Keratinocyte (primary cell): ENCODE data around the gene SLC27A2. TPM values are rescaled to one million over a fixed set of nuclear protein-coding genes. Genes with fewer than 3 reads are reported as not detected.

Experiments used
- DNase-seq: peaks from one replicate; pipeline ENCODE4 v3.0.0-alpha.2; 2011; ENCODE audit warnings: low read depth, missing footprints, low spot score
- FAIRE-seq: peaks from 2 replicates; lab custom pipeline; 2011; peaks lifted over from hg19 to GRCh38; lab: Jason Lieb, UNC
- H2AFZ ChIP-seq: 2 replicates; pipeline ENCODE4 v1.6.0; 2012; ENCODE audit warnings: low read length, control low read depth, inconsistent platforms; ENCODE audit not compliant: control insufficient read depth
- H3K27ac ChIP-seq: 2 replicates; pipeline ENCODE4 v1.5.1; 2011; ENCODE audit warnings: low read length; ENCODE audit not compliant: control insufficient read depth, insufficient read depth
- H3K27me3 ChIP-seq: 3 replicates; pipeline ENCODE4 v1.6.0; 2011; ENCODE audit warnings: low read length; ENCODE audit not compliant: control insufficient read depth, insufficient read depth; ENCODE audit errors: extremely low read depth
- H3K36me3 ChIP-seq, 2 experiments: 2 replicates in 1 of 2; 3 replicates in 1 of 2; pipeline ENCODE4 v1.5.1; 2011; ENCODE audit warnings: low read length in 2 of 2, mild to moderate bottlenecking in 1 of 2; ENCODE audit not compliant: control insufficient read depth in 2 of 2, insufficient read depth in 2 of 2; ENCODE audit errors: extremely low read depth in 1 of 2
- H3K4me1 ChIP-seq: 3 replicates; pipeline ENCODE4 v1.5.1; 2011; ENCODE audit warnings: low read length; ENCODE audit not compliant: control insufficient read depth, insufficient read depth; ENCODE audit errors: extremely low read depth
- H3K4me2 ChIP-seq: 3 replicates; pipeline ENCODE4 v1.6.0; 2011; ENCODE audit warnings: low read depth, low read length; ENCODE audit not compliant: control insufficient read depth, insufficient read depth; ENCODE audit errors: extremely low read depth
- H3K4me3 ChIP-seq, 3 experiments: fragments of 200-600 bp in 1 of 3; sonication (generic) in 1 of 3; 2 replicates in 2 of 3; 3 replicates in 1 of 3; pipeline ENCODE4 v1.5.1; 2011 to 2016; ENCODE audit warnings: low read length in 3 of 3, mild to moderate bottlenecking in 3 of 3, control low read depth in 2 of 3, inconsistent platforms in 1 of 3, low read depth in 1 of 3, mixed read lengths in 1 of 3, mixed run types in 1 of 3, moderate library complexity in 1 of 3; ENCODE audit not compliant: control insufficient read depth in 2 of 3, insufficient read depth in 2 of 3; ENCODE audit errors: extremely low read depth in 1 of 3
- H3K79me2 ChIP-seq: 2 replicates; pipeline ENCODE4 v1.6.0; 2012; ENCODE audit warnings: low read length; ENCODE audit not compliant: control insufficient read depth, insufficient read depth
- H3K9ac ChIP-seq: 3 replicates; pipeline ENCODE4 v1.6.0; 2011; ENCODE audit warnings: low read length; ENCODE audit not compliant: control insufficient read depth, insufficient read depth; ENCODE audit errors: extremely low read depth
- H3K9me1 ChIP-seq: 3 replicates; pipeline ENCODE4 v1.6.0; 2011; ENCODE audit warnings: low read length; ENCODE audit not compliant: control insufficient read depth, insufficient read depth; ENCODE audit errors: extremely low read depth
- H3K9me3 ChIP-seq: 2 replicates; pipeline ENCODE4 v1.5.1; 2012; ENCODE audit warnings: low read depth, low read length; ENCODE audit not compliant: control insufficient read depth
- H4K20me1 ChIP-seq: 3 replicates; pipeline ENCODE4 v1.6.0; 2011; ENCODE audit warnings: low read length; ENCODE audit not compliant: control insufficient read depth, insufficient read depth; ENCODE audit errors: extremely low read depth
- CTCF ChIP-seq, 3 experiments: IDR thresholded peaks in 1 of 3; conservative IDR thresholded peaks in 1 of 3; optimal IDR thresholded peaks in 1 of 3; 2 replicates in 2 of 3; 3 replicates in 1 of 3; pipeline versions ENCODE3 to v1.5.1; 2011; ENCODE audit warnings: low read length in 3 of 3, mild to moderate bottlenecking in 3 of 3, moderate library complexity in 2 of 3, control low read depth in 1 of 3, inconsistent platforms in 1 of 3; ENCODE audit not compliant: insufficient read depth in 2 of 3; ENCODE audit errors: extremely low read depth in 1 of 3
- EZH2 ChIP-seq: IDR thresholded peaks from one replicate; pipeline ENCODE4 v1.6.1; 2012; ENCODE audit warnings: inconsistent platforms, mild to moderate bottlenecking, low read length, moderate library complexity
- dilution Hi-C: fragments of 300-500 bp; cut with MboI; formaldehyde crosslinking; loops from one replicate; pipeline ENCODE4 v1.7.0; 2020; ENCODE audit warnings: low sequenced_read_pairs; ENCODE audit not compliant: extremely low pct_ligation_motif_present
- polyA plus RNA-seq, 5 experiments: library from polyadenylated mRNA; depleted of rRNA in 3 of 5; stranded (reverse) in 3 of 5; stranded (forward) in 1 of 5; unstranded in 1 of 5; fragments of >200 nt; gene quantifications; 1 replicate in 1 of 5; 2 replicates in 3 of 5; 3 replicates in 1 of 5; pipeline versions ENCODE4 v1.2.1 to v1.2.3, GENCODE V29; 2011 to 2012; ENCODE audit warnings: missing spikeins in 2 of 5, low read depth in 1 of 5, low replicate concordance in 1 of 5

The SLC27A2 gene
- polyA plus RNA-seq, 1 donor (not counting 4 experiments of a cell fraction or from before 2014, with no cell fraction given), result 0.34 TPM

DNA sequence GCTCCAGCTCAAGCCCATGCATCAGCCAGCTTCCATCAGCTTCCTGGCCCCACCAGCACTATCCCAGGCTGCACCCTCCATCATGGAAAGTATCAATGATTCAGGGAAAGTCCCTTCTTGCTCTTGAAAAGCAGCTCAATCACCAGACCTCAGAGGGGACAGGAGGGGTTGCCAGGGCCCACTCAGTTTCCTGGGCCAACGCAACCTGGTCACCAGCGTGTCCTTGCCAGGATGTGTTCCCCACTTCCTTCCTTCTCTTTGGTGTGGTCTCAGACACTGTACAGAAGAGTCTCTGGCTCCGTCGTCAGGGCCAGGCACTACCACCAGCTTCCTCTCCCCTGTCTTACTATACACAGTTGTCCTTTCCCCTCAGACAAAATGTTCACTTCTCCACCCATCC, 80.5 kb downstream of the SLC27A2 start:
- H3K36me3 ChIP-seq, result no peaks in the 10 kb centered on the region
- no peaks in the 10 kb centered on the region for H4K20me1 ChIP-seq
- H3K79me2 ChIP-seq, result no peaks in the 10 kb centered on the region
- no peaks in the 10 kb centered on the region for H3K27me3 ChIP-seq
- no peak overlapping the region for H2AFZ ChIP-seq
- no peak overlapping the region for H3K27ac ChIP-seq
- H3K9ac ChIP-seq, result no peak overlapping the region
- H3K9me1 ChIP-seq, result no peaks in the 10 kb centered on the region
- dilution Hi-C loops, result no loop called here
- no peak for FAIRE-seq
- H3K4me1 ChIP-seq, result peaks cover under 1% of the 10 kb centered on the region
- TF ChIP-seq EZH2 (no peak), CTCF (optimal IDR thresholded peaks at IDR 0.05 in 1 of 3, IDR thresholded peaks at IDR 0.05 in 1 of 3, conservative IDR thresholded peaks at IDR 0.05 in 1 of 3; ENCODE audit: extremely low read depth in 1 of 3, insufficient read depth in 2 of 3, low read length in 3 of 3) (no peak)
- H3K4me2 ChIP-seq, result no peak overlapping the region
- no peak overlapping the region for H3K4me3 ChIP-seq
- H3K9me3 ChIP-seq, result no peaks in the 10 kb centered on the region
- no peak for DNase-seq

DNA sequence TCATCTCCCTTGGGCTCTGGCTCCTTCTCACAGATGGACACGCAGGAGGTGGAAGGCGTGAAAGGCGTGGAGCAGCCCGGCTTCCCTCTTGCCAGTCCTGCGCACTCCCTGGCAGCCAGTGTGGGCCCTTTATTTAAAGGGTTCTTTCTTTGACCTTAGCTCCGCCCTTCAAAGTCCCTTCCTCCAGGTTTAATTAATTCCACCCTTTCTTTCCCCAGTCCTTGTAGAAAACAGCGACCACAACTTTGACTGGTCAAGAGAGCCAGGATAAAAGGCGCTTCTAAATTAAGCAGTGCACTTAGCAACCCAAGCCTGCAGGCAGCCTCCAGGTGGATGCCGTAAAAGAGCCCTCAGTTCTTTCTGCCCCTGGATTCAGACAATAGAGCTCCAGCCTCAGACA, 83.6 kb downstream of the SLC27A2 start, which contains the start of gene HDC:
Gene HDC, minus strand, starts transcription at position 107 of the 400 bp plus-strand sequence. Its CDS starts 103 bp downstream, at position 4.
- Histone ChIP-seq H3K4me1 (no peaks in the 10 kb centered on the region), H3K4me2 (no peak within 1 kb of the TSS), H3K36me3 (no peaks in the 10 kb centered on the region), H3K9me1 (no peaks in the 10 kb centered on the region), H3K4me3 (no peak within 1 kb of the TSS), H3K27me3 (no peaks in the 10 kb centered on the region), H2AFZ (no peak within 1 kb of the TSS), H4K20me1 (no peaks in the 10 kb centered on the region), H3K9me3 (no peaks in the 10 kb centered on the region), H3K9ac (no peak within 1 kb of the TSS), H3K79me2 (no peaks in the 10 kb centered on the region), H3K27ac (no peak within 1 kb of the TSS)
- FAIRE-seq, result no peak
- TF ChIP-seq CTCF (optimal IDR thresholded peaks at IDR 0.05 in 1 of 3, IDR thresholded peaks at IDR 0.05 in 1 of 3, conservative IDR thresholded peaks at IDR 0.05 in 1 of 3; ENCODE audit: extremely low read depth in 1 of 3, insufficient read depth in 2 of 3, low read length in 3 of 3) (no peak), EZH2 (no peak)
- DNase-seq, result no peak
- dilution Hi-C loops, result no loop called here
